Lung (tissue), 16 donors: Measurements from ENCODE around the gene UHRF2. TPM values are rescaled to one million over a fixed set of nuclear protein-coding genes. Genes with fewer than 3 reads are reported as not detected.
A peak's percentile ranks its signal among the peaks of the same experiment; 100 is the strongest.

Source experiments
- ATAC-seq: fragments of 200-7000 bp; cut with Tn5 transposase; one replicate; pipeline ENCODE4 v1.9.1; 2020; ENCODE audit warnings: moderate number of reproducible peaks; ENCODE audit not compliant: insufficient read depth, low FRiP score
- DNase-seq, 3 donors: peaks; one replicate each; pipeline ENCODE4 v3.0.0-alpha.2; 2013 to 2017
- H3K27ac ChIP-seq, 2 donors: one replicate each; pipeline ENCODE4 v1.5.1; 2013; ENCODE audit warnings: mild to moderate bottlenecking in 2 of 2, moderate library complexity in 2 of 2, control low read depth in 1 of 2, inconsistent platforms in 1 of 2, low read depth in 1 of 2, low read length in 1 of 2
- H3K27me3 ChIP-seq, 3 donors: one replicate each; pipeline ENCODE4 v1.5.1; 2013; ENCODE audit warnings: low read length in 2 of 3; ENCODE audit not compliant: control insufficient read depth in 3 of 3, insufficient read depth in 3 of 3
- H3K36me3 ChIP-seq, 4 donors: one replicate each; pipeline ENCODE4 v1.5.1; 2013; ENCODE audit warnings: low read length in 4 of 4, mild to moderate bottlenecking in 1 of 4, moderate library complexity in 1 of 4; ENCODE audit not compliant: control insufficient read depth in 4 of 4, insufficient read depth in 4 of 4
- H3K4me1 ChIP-seq, 5 donors: one replicate each; pipeline ENCODE4 v1.5.1; 2013; ENCODE audit warnings: low read length in 5 of 5, mild to moderate bottlenecking in 2 of 5, moderate library complexity in 1 of 5; ENCODE audit not compliant: control insufficient read depth in 5 of 5, insufficient read depth in 5 of 5
- H3K4me3 ChIP-seq: one replicate; pipeline ENCODE4 v1.5.1; 2013; ENCODE audit warnings: mild to moderate bottlenecking, control low read depth, moderate library complexity
- H3K9ac ChIP-seq, 2 donors: one replicate each; pipeline ENCODE4 v1.5.1; 2013; ENCODE audit warnings: low read length in 2 of 2, control low read depth in 1 of 2; ENCODE audit not compliant: insufficient read depth in 1 of 2
- H3K9me3 ChIP-seq, 4 donors: one replicate each; pipeline ENCODE4 v1.5.1; 2013; ENCODE audit warnings: low read length in 3 of 4, mild to moderate bottlenecking in 1 of 4, moderate library complexity in 1 of 4; ENCODE audit not compliant: control insufficient read depth in 4 of 4, insufficient read depth in 3 of 4
- WGBS, 2 donors: extraction: QIAGEN DNeasy Blood & Tissue Kit; methylation state at CpG; one replicate each; pipeline ENCODE4 v1.1.7; 2013; 5-methylcytosine and 5-hydroxymethylcytosine counted together
- long read RNA-seq, 5 donors: transcript quantifications; one replicate each; lab custom pipeline, GENCODE V29; 2026
- polyA plus RNA-seq, 2 donors: library from polyadenylated mRNA; stranded (reverse); fragments of 200-250 nt; gene quantifications; one replicate each; pipeline ENCODE4 v1.2.1, GENCODE V29; 2013
- total RNA-seq, 2 donors: library from RNA; depleted of rRNA in 1 of 2; stranded (reverse); fragments of >200 nt in 1 of 2; gene quantifications; one replicate each; pipeline ENCODE4 v1.2.1, GENCODE V29; 2014 to 2021
- TF ChIP-seq, protein P1 (sequence below): IDR thresholded peaks from 2 replicates; pipeline ENCODE4 v1.5.1; 2012; ENCODE audit warnings: mild to moderate bottlenecking; ENCODE audit errors: control extremely low read depth, extremely low read depth
- donor health status: control.
- donor health status: control.
- donor health status: Bipolar disorder and iron deficiency.
- donor health status: healthy.
- donor health status: DM: yes; HTN: yes; CAD: no.

The UHRF2 gene, protein sequence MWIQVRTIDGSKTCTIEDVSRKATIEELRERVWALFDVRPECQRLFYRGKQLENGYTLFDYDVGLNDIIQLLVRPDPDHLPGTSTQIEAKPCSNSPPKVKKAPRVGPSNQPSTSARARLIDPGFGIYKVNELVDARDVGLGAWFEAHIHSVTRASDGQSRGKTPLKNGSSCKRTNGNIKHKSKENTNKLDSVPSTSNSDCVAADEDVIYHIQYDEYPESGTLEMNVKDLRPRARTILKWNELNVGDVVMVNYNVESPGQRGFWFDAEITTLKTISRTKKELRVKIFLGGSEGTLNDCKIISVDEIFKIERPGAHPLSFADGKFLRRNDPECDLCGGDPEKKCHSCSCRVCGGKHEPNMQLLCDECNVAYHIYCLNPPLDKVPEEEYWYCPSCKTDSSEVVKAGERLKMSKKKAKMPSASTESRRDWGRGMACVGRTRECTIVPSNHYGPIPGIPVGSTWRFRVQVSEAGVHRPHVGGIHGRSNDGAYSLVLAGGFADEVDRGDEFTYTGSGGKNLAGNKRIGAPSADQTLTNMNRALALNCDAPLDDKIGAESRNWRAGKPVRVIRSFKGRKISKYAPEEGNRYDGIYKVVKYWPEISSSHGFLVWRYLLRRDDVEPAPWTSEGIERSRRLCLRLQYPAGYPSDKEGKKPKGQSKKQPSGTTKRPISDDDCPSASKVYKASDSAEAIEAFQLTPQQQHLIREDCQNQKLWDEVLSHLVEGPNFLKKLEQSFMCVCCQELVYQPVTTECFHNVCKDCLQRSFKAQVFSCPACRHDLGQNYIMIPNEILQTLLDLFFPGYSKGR
- 100 to 1,000 TPM in 1 of 2 donors, 10 to 100 TPM in 1; 26.8 to 108 TPM for total RNA-seq
- 10 to 100 TPM; 13.4 to 17.3 TPM for polyA plus RNA-seq
- long read RNA-seq, donor 1, partial matches to known transcripts, result 0 of 7 reads
- long read RNA-seq, donor 1, other reads (novel, unspliced or antisense), result 0 of 7 reads
- long read RNA-seq, donor 2, partial matches to known transcripts, result 0 of 2 reads
- long read RNA-seq, donor 2, other reads (novel, unspliced or antisense), result 0 of 2 reads
- long read RNA-seq, donor 3, partial matches to known transcripts, result 0 of 2 reads
- long read RNA-seq, donor 3, other reads (novel, unspliced or antisense), result 0 of 2 reads
- long read RNA-seq, donor 4, result 0 reads
- long read RNA-seq, donor 5, partial matches to known transcripts, result 0 of 7 reads
- long read RNA-seq, donor 5, other reads (novel, unspliced or antisense), result 0 of 7 reads

- ATAC-seq (peak; percentile 96), DNase-seq (peak; percentile 99)
- peaks cover 0 to 13% (median 4%) of the 10 kb centered on the region in 5 donors for H3K4me1 ChIP-seq
- peak within 1 kb of the TSS; percentile 61 to 86 for H3K9ac ChIP-seq
- peak within 1 kb of the TSS; percentile 96 for H3K4me3 ChIP-seq
- TF ChIP-seq, protein P1, sequence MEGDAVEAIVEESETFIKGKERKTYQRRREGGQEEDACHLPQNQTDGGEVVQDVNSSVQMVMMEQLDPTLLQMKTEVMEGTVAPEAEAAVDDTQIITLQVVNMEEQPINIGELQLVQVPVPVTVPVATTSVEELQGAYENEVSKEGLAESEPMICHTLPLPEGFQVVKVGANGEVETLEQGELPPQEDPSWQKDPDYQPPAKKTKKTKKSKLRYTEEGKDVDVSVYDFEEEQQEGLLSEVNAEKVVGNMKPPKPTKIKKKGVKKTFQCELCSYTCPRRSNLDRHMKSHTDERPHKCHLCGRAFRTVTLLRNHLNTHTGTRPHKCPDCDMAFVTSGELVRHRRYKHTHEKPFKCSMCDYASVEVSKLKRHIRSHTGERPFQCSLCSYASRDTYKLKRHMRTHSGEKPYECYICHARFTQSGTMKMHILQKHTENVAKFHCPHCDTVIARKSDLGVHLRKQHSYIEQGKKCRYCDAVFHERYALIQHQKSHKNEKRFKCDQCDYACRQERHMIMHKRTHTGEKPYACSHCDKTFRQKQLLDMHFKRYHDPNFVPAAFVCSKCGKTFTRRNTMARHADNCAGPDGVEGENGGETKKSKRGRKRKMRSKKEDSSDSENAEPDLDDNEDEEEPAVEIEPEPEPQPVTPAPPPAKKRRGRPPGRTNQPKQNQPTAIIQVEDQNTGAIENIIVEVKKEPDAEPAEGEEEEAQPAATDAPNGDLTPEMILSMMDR, result no peak
- H3K27ac ChIP-seq, result peak within 1 kb of the TSS; percentile 87 to 90
- peaks cover 0 to 2% (median 0%) of the 10 kb centered on the region in 3 donors for H3K27me3 ChIP-seq
- peaks cover 0 to 7% (median 5%) of the 10 kb centered on the region in 4 donors for H3K36me3 ChIP-seq
- 2 to 3% methylated on average over 87 to 88 of the region's 88 CpGs for WGBS, 2 donors
- H3K9me3 ChIP-seq, result no peaks in the 10 kb centered on the region
These were observed at the start of gene UHRF2 for GRCh38 chr9:6412487-6413364. TSS of gene UHRF2 (plus strand) at chr9:6413199. CDS start at chr9:6413491, 292 bp downstream.

DNA sequence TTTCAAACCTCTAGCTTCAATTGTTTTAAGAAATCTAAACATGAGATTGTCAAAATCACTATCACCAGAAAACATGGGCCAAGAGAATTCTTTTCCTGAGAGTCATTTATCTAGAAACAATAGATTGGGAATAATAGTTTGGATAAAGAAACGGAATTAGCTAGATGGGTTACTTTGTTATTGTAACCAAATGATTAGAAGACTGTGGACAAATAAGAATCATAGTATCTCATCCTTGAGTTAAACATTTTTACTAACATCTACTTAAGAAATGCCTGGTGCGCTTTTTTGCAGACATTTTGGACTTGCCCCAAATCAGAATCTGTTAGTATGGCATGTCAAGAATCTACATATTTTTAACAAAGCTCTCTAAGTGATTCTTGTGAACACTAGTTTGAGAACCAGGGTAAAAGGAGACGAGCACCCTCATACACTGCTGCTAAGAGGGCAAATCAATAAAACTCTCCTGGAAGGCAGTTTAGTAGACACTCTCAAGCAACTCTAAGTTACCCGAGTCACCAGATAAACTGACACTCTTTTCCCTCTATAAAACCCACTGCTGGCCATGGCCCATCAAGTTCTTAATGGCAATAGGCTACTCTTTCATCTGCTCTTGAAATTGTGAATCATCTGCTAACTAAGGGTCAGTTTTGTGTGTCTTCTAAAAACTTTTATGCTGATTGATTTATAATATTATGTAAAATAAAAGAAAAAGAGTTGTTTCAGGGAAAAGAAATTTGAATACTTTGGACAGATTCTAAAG lies 45.7 kb upstream of the UHRF2 start:
- Histone ChIP-seq H3K9me3 (peaks cover 0 to 1% (median 0%) of the 10 kb centered on the region in 4 donors), H3K4me3 (no peak overlapping the region), H3K27me3 (no peaks in the 10 kb centered on the region), H3K27ac (no peak overlapping the region), H3K36me3 (no peaks in the 10 kb centered on the region), H3K9ac (no peak overlapping the region), H3K4me1 (peaks cover 0 to 2% (median 0%) of the 10 kb centered on the region in 5 donors)
- TF ChIP-seq, protein P1, result no peak
- DNase-seq (peak in 1 of 3 donors; percentile 6), ATAC-seq (no peak)
- WGBS, 2 donors, result 48 to 68% methylated on average over 4 of the region's 4 CpGs
